Measurements from ENCODE around the gene CLDND2. TPM values are rescaled to one million over a fixed set of nuclear protein-coding genes. Genes with fewer than 3 reads are reported as not detected.
A peak's percentile ranks its signal among the peaks of the same experiment; 100 is the strongest.

CLDND2 gene
- total and polyA plus RNA-seq, 4 experiments from 2014 or later, result 1.5 to 2.0 TPM; not detected in 2

DNA sequence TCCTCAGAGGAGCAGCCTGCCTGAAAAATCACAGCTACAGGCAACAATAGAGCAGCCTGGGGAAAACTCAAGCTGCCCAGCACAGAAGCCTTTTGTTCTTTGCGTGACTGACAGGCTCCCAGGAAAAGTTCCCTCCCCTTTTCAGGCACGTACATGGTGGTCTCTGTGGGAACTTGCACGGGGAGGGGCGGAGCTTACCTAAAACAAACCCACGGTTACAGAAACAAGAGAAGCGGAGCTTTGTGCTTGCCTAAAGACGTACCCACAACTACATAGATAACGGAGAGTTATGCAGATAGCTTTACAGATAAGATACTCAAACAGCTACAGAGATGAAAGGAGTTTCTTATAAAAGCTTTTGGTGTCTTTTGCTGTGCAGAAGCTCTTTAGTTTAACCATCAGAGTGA lies 14.1 kb downstream of the CLDND2 start:
- Mint-ChIP-seq H3K4me3 (peak overlapping the region in 6 of 8 donors; percentile 26 to 72 (median 54)), H3K27ac (peak overlapping the region in 6 of 7 donors; percentile 17 to 89 (median 84)), H3K9me3 (no peaks in the 10 kb centered on the region), H3K36me3 (peaks cover 13 to 20% of the 10 kb centered on the region in 2 donors), H3K4me1 (peaks cover 15 to 22% (median 18%) of the 10 kb centered on the region in 4 donors), H3K27me3 (no peaks in the 10 kb centered on the region)
- Histone ChIP-seq H3K4me1 (ENCODE audit: insufficient read depth, low read length) (peaks cover 11% of the 10 kb centered on the region), H3K9me3 (ENCODE audit: control insufficient read depth in 1 of 2, low read length in 2 of 2) (no peaks in the 10 kb centered on the region), H3K36me3 (ENCODE audit: insufficient read depth, low read length) (no peaks in the 10 kb centered on the region), H3K4me3 (ENCODE audit: low read length in 2 of 2) (no peak overlapping the region), H3K27ac (ENCODE audit: low read depth, low read length) (no peak overlapping the region), H3K27me3 (ENCODE audit: insufficient read depth, low read length) (no peaks in the 10 kb centered on the region)
- peak in 4 of 5 donors; percentile 29 to 65 (median 49) for DNase-seq
- CTCF ChIA-PET (ENCODE audit: partially characterized antibody), result interaction anchor here (1.1 to 1.3 kb wide), 3 partner anchors 11 to 118 kb away, joined by 3 read pairs; no protein-coding TSS in a partner anchor
- intact Hi-C loops (cut with micrococcal nuclease), result no loop called here
- POLR2A ChIA-PET (ENCODE audit: partially characterized antibody), result interaction anchor here (0.9 kb wide), 1 partner anchor 13 kb away, joined by 4 read pairs; no protein-coding TSS in a partner anchor

GRCh38 chr19:51354103-51354741 lies 14.6 kb downstream of the CLDND2 start:
- ChIA-PET CTCF (ENCODE audit: partially characterized antibody) (interaction anchor here (1.1 to 1.3 kb wide), 3 partner anchors 11 to 118 kb away, joined by 3 read pairs; no protein-coding TSS in a partner anchor), POLR2A (ENCODE audit: partially characterized antibody) (interaction anchor here (0.9 kb wide), 1 partner anchor 13 kb away, joined by 4 read pairs; no protein-coding TSS in a partner anchor)
- Histone ChIP-seq H3K9me3 (ENCODE audit: control insufficient read depth in 1 of 2, low read length in 2 of 2) (no peaks in the 10 kb centered on the region), H3K4me1 (ENCODE audit: insufficient read depth, low read length) (peaks cover 11% of the 10 kb centered on the region), H3K27me3 (ENCODE audit: insufficient read depth, low read length) (no peaks in the 10 kb centered on the region), H3K27ac (ENCODE audit: low read depth, low read length) (no peak overlapping the region), H3K36me3 (ENCODE audit: insufficient read depth, low read length) (no peaks in the 10 kb centered on the region), H3K4me3 (ENCODE audit: low read length in 2 of 2) (no peak overlapping the region)
- Mint-ChIP-seq H3K27ac (peak overlapping the region in 6 of 7 donors; percentile 17 to 89 (median 84)), H3K4me3 (peak overlapping the region in 1 of 8 donors; percentile 64), H3K36me3 (peaks cover 13 to 20% of the 10 kb centered on the region in 2 donors), H3K27me3 (no peaks in the 10 kb centered on the region), H3K4me1 (peaks cover 15 to 22% (median 18%) of the 10 kb centered on the region in 4 donors), H3K9me3 (no peaks in the 10 kb centered on the region)
- DNase-seq, result no peak
- intact Hi-C loops (cut with micrococcal nuclease), result no loop called here

- no peak overlapping the region for H3K4me3 ChIP-seq (ENCODE audit: low read length in 2 of 2)
- Mint-ChIP-seq H3K4me3 (no peak overlapping the region), H3K27me3 (no peaks in the 10 kb centered on the region), H3K27ac (no peak overlapping the region), H3K9me3 (no peaks in the 10 kb centered on the region), H3K36me3 (peaks cover 13 to 23% of the 10 kb centered on the region in 2 donors), H3K4me1 (peaks cover 15 to 22% (median 18%) of the 10 kb centered on the region in 4 donors)
- H3K27me3 ChIP-seq (ENCODE audit: insufficient read depth, low read length), result no peaks in the 10 kb centered on the region
- intact Hi-C loops (cut with micrococcal nuclease), result no loop called here
- no peaks in the 10 kb centered on the region for H3K36me3 ChIP-seq (ENCODE audit: insufficient read depth, low read length)
- POLR2A ChIA-PET (ENCODE audit: partially characterized antibody), result no interaction called here
- H3K27ac ChIP-seq (ENCODE audit: low read depth, low read length), result no peak overlapping the region
- H3K4me1 ChIP-seq (ENCODE audit: insufficient read depth, low read length), result peaks cover 11% of the 10 kb centered on the region
- H3K9me3 ChIP-seq (ENCODE audit: control insufficient read depth in 1 of 2, low read length in 2 of 2), result no peaks in the 10 kb centered on the region
- CTCF ChIA-PET (ENCODE audit: partially characterized antibody), result no interaction called here
- no peak for DNase-seq
Measured at GRCh38 chr19:51352783-51353360, 15.9 kb downstream of the CLDND2 start.

DNA sequence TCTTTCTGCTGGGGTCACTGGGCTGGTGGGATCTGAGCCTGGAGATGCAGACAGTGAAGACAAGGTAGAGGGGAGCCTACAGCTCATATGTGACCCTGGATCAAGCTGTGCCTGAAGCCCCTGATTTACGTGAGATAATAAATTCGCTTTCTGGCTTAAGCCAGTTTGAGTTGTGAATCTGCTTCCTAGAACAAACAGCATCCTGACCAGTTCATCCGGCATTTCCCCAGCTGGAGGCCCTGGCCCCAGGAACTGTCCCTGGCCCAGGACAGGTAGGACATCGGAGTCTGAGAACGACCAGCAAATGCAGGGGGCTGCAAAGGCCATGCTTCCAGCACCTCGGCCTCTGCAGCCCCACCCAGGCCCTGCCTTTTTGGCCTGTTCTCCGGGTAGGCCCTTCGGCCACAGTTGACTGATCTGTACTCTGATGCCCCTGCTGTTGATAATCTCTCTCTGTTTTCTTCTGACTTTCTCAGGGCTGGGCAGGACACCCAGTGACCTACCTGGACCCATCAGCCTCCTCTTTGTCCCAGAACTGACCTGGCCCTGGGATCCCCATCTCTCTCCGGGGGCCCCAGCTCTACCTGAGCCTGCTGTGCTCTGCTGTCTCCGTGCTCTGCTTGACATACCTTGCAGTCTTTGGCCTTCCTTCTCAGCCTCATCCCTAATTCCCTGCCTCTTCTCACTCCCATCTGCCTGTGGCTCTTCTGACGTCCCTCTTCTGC lies 17.4 kb downstream of the CLDND2 start:
- Mint-ChIP-seq H3K27me3 (no peaks in the 10 kb centered on the region), H3K36me3 (peaks cover 19 to 31% of the 10 kb centered on the region in 2 donors), H3K9me3 (no peaks in the 10 kb centered on the region), H3K4me3 (no peak overlapping the region), H3K4me1 (peaks cover 14 to 19% (median 16%) of the 10 kb centered on the region in 4 donors), H3K27ac (peak overlapping the region in 1 of 7 donors; percentile 60)
- H3K27ac ChIP-seq (ENCODE audit: low read depth, low read length), result no peak overlapping the region
- no peak for DNase-seq
- ChIA-PET POLR2A (ENCODE audit: partially characterized antibody) (no interaction called here), CTCF (ENCODE audit: partially characterized antibody) (no interaction called here)
- intact Hi-C loops (cut with micrococcal nuclease), result no loop called here
- peaks cover 11% of the 10 kb centered on the region for H3K4me1 ChIP-seq (ENCODE audit: insufficient read depth, low read length)
- H3K4me3 ChIP-seq (ENCODE audit: low read length in 2 of 2), result no peak overlapping the region
- no peaks in the 10 kb centered on the region for H3K27me3 ChIP-seq (ENCODE audit: insufficient read depth, low read length)
- H3K36me3 ChIP-seq (ENCODE audit: insufficient read depth, low read length), result peaks cover 4% of the 10 kb centered on the region
- H3K9me3 ChIP-seq (ENCODE audit: control insufficient read depth in 1 of 2, low read length in 2 of 2), result no peaks in the 10 kb centered on the region

GRCh38 chr19:51347209-51347928 lies 21.4 kb downstream of the CLDND2 start:
- H3K27me3 Mint-ChIP-seq, result no peaks in the 10 kb centered on the region
- ChIA-PET POLR2A (ENCODE audit: partially characterized antibody) (no interaction called here), CTCF (ENCODE audit: partially characterized antibody) (no interaction called here)
- peaks cover 0 to 4% (median 2%) of the 10 kb centered on the region in 4 donors for H3K4me1 Mint-ChIP-seq
- H3K4me3 Mint-ChIP-seq, result no peak overlapping the region
- Histone ChIP-seq H3K4me1 (ENCODE audit: insufficient read depth, low read length) (no peaks in the 10 kb centered on the region), H3K9me3 (ENCODE audit: control insufficient read depth in 1 of 2, low read length in 2 of 2) (no peaks in the 10 kb centered on the region), H3K27me3 (ENCODE audit: insufficient read depth, low read length) (no peaks in the 10 kb centered on the region), H3K27ac (ENCODE audit: low read depth, low read length) (no peak overlapping the region), H3K4me3 (ENCODE audit: low read length in 2 of 2) (no peak overlapping the region), H3K36me3 (ENCODE audit: insufficient read depth, low read length) (peaks cover 10% of the 10 kb centered on the region)
- intact Hi-C loops (cut with micrococcal nuclease), result no loop called here
- H3K36me3 Mint-ChIP-seq, result peaks cover 28 to 41% of the 10 kb centered on the region in 2 donors
- DNase-seq, result no peak
- no peaks in the 10 kb centered on the region for H3K9me3 Mint-ChIP-seq
- peak overlapping the region in 1 of 7 donors; percentile 3 for H3K27ac Mint-ChIP-seq

DNA sequence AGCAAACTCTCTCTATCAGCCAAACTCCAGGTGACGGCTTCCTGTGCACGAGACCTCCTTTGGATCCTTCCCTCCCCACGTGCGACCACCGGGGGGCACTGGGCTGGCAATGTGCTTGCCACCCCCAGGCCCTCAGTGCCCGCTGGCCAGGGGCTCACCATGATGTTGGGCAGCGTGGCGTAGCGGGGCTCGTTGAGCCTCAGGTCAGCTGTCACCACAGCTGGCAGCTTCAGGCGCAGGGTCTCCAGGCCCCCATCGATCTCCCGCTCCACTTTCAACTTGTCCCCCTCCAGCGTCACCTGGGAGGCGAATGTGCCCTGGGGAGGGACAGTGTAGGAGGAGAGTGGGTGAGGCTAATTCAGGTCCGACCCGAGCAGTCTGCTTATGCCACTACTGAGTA lies 22.1 kb downstream of the CLDND2 start:
- Mint-ChIP-seq H3K27ac (no peak overlapping the region), H3K4me3 (no peak overlapping the region), H3K9me3 (no peaks in the 10 kb centered on the region), H3K27me3 (no peaks in the 10 kb centered on the region), H3K36me3 (peaks cover 22 to 35% of the 10 kb centered on the region in 2 donors), H3K4me1 (peaks cover 1 to 4% (median 2%) of the 10 kb centered on the region in 4 donors)
- ChIA-PET POLR2A (ENCODE audit: partially characterized antibody) (no interaction called here), CTCF (ENCODE audit: partially characterized antibody) (no interaction called here)
- DNase-seq, result no peak
- no peaks in the 10 kb centered on the region for H3K9me3 ChIP-seq (ENCODE audit: control insufficient read depth in 1 of 2, low read length in 2 of 2)
- H3K27ac ChIP-seq (ENCODE audit: low read depth, low read length), result no peak overlapping the region
- intact Hi-C loops (cut with micrococcal nuclease), result no loop called here
- no peaks in the 10 kb centered on the region for H3K27me3 ChIP-seq (ENCODE audit: insufficient read depth, low read length)
- H3K36me3 ChIP-seq (ENCODE audit: insufficient read depth, low read length), result peaks cover 10% of the 10 kb centered on the region
- H3K4me1 ChIP-seq (ENCODE audit: insufficient read depth, low read length), result no peaks in the 10 kb centered on the region
- H3K4me3 ChIP-seq (ENCODE audit: low read length in 2 of 2), result no peak overlapping the region

Data from CD4-positive, alpha-beta memory T cell (primary cell).